Activated CD8-positive, alpha-beta memory T cell treated with anti-CD3 and anti-CD28 coated beads for 48 hours (primary cell): Measurements from ENCODE around the gene ENTPD6.

Experiments used
- DNase-seq, 3 experiments: peaks; one replicate each; pipeline ENCODE4 v3.0.0-alpha.2; 2020; ENCODE audit warnings: low read depth in 2 of 3, low spot score in 2 of 3

Gene ENTPD6

DNA sequence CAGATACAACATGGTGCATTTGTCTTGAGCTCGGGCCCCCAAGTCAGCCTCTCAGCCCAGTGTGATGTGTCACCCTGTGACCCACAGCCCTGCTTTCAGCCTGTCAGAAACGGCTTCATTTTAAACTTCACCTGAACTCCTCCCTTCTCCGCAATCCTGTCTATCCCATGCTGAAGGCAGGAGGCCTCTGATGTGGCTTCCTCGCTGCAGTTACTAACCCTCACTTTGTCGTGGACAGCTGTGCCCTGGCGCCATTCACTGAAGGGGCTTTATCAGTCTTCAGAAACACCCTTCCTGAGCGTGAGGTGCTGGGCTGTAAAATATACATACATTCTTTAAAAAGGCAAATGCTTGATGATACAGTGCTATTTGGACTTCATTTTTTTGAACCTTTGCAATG, 7.9 kb upstream of the ENTPD6 start:
- DNase-seq: no peak

GRCh38 chr20:25188218-25188617, 7.3 kb upstream of the ENTPD6 start:
- DNase-seq: no peak

DNA sequence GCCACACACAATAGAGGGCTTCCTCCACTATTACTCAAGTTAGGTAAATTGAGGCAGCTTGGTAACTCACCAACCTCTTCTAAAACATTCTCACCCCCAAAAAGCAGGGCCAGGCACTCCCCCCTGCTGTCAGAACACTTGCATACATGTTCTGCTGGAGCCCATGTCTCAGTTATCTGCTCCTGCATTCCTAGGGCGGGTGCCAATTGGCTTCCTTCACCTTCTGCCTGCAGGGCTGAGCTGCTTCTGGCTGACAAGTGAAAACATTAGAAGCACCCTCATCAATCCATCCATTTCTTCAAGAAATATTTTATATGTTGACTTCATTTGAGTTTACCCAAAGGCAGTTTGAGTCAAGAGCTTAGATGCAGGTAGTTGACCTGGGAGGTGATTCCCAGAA, 4.5 kb upstream of the ENTPD6 start:
- no peak for DNase-seq

DNA sequence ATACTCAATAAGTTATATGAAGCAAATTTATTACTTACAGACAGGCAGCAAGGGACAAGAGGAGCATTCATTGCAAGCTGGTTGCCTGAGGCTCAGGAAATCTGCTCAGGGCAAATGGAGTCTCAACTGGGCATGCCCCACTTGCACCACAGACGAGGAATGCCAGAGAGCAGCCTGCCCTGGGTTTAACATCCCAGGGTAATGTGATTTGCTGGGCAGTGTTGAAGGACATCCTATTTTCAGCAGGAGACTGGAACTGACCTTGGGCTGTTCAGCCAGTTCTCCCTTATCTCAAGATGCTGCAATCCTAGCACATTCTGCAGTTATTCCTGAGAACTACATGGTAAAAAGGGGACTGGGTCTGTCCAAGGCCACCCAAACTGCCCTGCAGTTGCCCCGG, 3.8 kb upstream of the ENTPD6 start:
- no peak for DNase-seq

GRCh38 chr20:25193843-25194242, 1.7 kb upstream of the ENTPD6 start:
- DNase-seq: no peak

DNA sequence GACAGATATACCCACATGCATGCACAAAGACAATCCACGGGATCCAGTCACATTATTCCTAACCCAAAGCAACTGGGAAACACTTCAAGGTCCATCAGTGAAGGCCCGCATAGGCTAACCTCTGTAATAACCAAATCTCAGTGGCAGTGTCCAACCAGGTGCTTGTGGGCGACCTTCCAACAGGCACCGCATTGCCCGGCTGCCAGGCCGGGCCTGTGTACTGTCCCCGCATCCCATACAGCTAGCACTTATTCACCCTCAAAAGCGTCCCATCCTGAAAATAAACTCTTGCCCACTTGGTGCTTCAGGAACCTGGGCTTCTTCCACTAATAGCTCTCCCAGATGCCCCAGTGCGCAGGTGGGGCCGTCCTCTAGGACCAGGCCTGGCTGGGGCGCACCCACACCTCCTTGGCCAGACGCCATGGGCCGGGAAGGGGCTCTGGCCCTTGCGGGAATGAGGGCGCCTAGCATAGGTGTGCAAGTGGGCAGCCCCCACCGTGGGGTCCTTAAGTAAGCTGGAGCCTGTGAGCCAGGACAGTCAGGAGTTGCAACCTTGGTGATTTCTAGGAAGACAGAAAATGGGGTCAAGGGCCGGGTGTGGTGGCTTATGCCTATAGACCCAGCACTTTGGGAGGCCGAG, 1.1 kb upstream of the ENTPD6 start:
- no peak for DNase-seq

GRCh38 chr20:25195962-25196785, 662 bp downstream of the ENTPD6 start:
- peak in 1 of 3 experiments; percentile 19 for DNase-seq

DNA sequence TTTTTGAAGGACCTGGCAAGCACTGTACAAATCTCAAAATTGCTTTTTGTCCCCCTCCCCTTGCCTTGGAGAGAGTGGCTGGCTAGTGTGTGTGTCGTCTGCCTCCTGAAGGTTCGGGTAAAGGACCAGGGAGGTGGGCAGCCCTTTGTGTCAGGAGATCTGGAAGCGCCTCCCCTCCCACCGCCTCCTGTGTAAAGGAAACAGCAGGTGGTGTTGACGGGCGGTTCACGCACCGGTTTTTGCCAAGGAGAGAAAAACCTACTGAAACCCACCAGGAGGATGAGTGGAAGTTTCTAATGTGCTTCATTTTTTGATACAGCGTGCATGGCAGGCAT, 1.2 kb downstream of the ENTPD6 start:
- DNase-seq: no peak

- DNase-seq: no peak
Observed at GRCh38 chr20:25197183-25197869, 1.8 kb downstream of the ENTPD6 start.

DNA sequence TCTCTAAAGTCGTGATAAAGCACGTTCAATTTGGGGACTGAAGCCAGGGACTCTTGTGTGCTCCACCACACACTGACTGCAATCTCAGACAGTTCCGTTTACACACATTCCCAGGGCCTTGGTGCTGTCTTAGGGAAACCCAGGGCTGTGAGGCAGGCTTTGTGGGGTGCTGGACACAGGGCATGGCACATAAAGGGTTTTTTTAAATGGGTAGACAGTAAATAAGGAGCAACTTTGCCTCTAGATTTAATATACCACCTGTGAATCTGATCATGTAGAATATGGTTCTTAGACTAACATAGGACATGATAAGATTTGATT, 2.3 kb downstream of the ENTPD6 start:
- no peak for DNase-seq

DNA sequence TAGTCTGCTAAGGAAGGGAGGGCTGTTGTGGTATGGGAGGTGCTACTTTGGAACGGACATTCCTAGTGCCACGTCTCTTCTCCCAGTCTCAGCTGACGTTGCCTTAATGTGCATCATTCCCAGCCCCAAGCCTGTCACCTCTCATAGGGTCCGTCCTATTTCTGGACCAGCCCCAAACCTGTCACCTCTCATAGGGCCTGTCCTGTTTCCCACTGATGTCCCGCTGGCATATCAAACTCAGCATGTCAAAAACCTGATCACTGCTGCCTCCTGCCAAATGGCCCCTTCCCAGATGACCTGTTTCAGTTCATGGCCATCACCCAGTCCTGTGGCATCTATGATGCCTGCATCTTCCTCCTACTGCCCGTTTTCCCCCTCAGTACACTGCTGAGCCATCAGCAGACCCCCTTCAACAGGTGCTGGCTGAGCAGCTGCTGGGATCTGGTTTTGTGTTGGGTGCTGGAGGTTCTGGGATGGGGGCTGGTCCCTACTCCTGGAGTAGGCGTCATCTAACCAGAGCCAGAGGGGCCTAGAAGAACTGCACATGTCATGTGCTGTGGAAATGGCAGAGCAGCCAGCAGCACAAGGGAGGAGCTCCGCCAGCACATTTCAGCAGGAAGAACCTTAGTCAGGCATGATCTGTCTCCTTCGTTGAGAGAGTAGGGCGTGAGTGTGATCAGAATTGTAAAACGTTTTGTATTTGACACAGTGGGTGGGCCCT, 3.3 kb downstream of the ENTPD6 start:
- DNase-seq: no peak

DNA sequence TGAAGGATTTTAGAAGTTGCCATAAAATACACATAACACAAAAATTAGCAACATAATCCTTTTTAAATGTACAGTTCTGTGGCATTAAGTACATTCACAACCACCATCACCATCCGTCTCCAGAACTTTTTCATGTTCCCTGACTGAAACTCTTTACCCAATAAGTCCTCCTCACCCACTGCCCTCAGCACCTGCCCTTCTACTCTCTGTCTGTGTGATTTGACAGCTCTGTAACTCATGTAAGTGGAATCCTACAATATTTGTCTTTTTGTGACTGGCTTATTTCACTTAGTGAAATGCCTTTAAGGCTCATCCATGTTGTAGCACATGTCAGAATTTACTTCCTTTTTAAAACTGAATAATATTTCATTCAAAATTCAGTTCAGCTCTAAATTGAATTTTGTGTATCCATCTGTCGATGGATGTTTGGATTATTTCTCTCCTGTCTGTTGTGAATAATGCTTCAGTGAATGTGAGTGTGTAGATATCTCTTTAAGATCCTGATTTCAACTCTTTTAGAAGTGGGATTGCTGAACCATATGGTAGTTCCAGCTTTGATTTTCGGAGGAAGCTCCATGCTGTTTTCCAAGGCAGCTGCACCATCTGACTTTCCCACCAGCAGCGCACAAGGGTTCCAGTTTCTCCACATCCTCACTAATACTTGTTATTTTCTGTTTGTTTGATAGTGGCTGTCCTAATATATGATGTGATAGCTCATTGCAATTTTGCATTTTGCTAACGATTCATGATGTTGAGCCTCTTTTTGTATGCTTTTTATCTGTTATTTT, 4.2 kb downstream of the ENTPD6 start:
- DNase-seq: no peak

DNA sequence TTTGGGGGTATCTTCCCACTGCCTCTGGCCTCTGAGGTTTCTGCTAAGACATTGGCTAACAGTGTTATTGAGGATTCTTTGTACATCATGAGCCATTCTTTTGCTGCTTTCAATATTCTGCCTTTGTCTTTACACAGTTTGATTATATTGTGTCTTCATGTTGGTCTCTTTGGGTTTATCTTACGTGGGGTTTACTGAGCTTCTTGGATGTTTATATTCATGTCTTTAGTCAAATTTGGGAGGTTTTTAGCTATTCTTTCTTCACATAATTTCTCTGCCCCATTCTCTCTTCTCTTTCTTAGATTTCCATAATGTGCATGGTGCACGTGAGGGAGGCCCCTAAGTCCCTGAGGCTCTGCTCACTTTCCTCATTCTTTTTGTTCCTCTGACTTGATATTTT, 7.6 kb downstream of the ENTPD6 start:
- DNase-seq: no peak

DNA sequence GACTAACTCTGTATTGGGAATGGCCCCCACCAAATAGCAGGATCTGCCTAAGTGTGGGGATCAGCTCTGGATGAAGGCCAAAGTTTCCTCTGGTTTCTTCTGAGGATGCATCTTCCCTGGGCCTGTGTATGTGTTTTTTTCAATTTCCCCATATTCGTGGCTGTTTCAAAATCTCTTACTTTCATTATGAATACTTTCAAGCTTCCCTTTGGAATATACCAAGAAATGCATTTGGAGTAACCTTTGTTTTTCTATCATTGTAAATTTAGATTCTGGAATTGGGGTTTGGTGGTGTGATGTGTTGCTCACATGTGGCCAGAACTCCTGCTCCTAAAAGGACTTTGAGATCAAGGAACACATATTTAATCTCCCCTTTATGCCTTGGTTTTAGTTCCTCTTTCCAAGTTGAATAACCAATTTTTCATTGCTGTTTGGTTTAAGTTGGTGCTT, 8.4 kb downstream of the ENTPD6 start:
- no peak for DNase-seq

- no peak for DNase-seq
Observed at GRCh38 chr20:25204550-25205276, 9.2 kb downstream of the ENTPD6 start.

DNA sequence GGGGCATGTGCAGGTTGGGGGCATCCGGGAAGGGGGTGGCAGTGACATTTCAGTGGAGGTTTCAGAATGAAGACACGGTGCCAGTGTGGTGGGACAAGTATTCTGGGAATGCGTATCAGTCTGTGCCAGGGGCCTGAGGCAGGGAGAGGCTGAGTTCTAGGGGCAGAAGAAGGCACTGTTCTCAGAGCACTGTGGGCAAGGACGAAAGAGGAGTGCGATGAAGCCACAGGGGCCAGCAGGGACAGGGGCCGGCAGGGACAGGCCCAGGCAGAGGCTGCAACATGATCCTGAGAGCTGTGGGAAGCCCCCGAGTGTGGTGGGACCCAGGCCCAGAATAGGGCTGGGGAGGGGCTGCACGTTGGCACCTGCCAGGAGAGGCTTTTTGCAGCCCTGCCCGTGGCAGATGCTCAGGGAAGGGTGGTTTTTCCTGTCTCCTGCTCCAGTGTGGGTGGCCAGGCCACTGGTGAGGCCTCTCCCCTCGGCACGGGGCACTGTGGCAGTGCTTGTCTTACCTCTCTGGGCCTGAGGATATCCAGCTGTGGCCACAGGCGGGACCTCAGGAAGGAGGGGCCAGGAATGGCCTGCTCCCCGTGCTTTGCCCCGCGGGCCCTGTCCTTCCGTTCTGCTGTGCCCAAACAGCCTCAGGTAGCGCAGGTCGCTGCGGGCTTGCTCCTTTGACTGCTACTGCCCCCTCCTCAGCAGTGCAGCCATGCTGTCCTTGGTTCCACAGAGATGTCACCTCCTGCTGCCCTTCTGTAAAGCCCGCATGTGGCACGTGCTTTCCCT, 10.0 kb downstream of the ENTPD6 start:
- no peak for DNase-seq

DNA sequence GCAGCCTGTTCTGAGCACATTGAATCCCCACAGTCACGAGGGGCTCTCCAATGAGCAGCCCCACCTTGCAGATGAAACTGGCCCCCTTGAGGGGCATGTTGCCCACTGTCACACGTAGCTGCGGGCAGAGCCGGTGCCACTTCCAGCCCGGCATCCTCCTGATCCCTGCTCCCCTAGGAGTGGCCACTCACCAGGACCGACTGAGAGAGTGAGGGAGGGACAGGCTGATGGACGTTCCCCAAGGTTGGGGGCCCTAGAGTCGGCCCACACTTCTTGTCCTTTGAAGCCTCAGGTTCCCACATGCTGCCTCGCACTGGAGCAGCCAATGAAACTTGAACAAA, 10.5 kb downstream of the ENTPD6 start:
- no peak for DNase-seq

- DNase-seq: no peak
Observed at GRCh38 chr20:25206548-25206947, 11.0 kb downstream of the ENTPD6 start.

- DNase-seq: no peak
Observed at GRCh38 chr20:25207149-25207959, 11.8 kb downstream of the ENTPD6 start.
